EH (cell line): ENCODE data around the gene TLR9.
"Not testable (repeated sequence)": the region's sequence is repeated elsewhere in the genome, so short reads cannot be mapped to it uniquely, and the experiment has no call there.

ENCODE experiments used
- DNase-seq: peaks from one replicate; pipeline ENCODE4 v3.0.0-alpha.2; 2015; ENCODE audit warnings: low read depth

Gene TLR9

DNA sequence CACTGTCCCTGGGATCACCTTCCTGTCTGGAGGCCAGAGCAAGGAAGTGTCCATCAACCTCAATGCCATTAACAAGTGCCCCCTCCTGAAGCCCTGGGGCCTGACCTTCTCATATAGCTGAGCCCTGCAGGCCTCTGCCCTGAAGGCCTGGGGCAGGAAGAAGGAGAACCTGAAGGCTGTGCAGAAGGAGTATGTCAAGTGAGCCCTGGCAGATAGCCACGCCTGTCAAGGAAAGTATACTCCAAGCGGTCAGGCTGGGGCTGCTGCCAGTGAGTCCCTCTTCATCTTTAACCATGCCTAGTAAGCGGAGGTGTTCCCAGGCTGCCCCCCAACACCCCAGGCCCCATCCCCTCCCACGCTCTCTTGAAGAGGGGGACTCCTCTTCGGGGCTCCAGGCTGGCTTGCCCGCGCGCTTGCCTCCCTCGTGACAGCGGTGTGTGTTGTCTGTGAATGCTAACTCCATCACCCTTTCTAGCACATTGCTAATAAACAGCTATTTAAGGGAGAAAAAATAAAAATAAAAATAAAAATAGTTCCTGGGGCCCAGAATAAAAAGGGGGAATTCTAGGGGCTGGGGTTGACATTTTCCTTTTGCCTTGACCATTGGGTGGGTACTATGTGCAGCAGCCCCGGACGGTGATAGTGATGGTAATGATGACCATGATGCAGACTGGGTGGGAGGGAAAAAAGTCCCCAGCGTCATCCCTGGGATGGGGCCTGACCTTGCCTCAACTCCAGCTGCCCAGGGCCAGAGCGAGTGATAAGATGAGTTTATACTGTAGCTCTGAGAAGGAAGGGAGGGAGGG is 30.8 kb downstream of the TLR9 start:
- no peak for DNase-seq

DNA sequence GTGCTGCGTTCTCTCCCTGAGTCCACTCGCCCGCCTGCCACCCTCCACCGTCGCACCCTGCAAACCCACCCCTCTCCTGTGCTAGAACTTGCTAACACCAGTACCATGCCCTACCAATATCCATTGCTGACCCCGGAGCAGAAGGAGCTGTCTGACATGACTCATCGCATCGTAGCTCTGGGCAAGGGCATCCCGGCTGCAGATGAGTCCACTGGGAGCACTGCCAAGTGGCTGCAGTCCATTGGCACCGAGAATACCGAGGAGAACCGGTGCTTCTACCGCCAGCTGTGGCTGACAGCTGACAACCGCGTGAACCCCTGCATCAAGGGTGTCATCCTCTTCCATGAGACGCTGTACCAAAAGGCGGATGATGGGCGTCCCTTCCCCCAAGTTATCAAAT is 32.4 kb downstream of the TLR9 start:
- DNase-seq = peak; percentile 67

DNA sequence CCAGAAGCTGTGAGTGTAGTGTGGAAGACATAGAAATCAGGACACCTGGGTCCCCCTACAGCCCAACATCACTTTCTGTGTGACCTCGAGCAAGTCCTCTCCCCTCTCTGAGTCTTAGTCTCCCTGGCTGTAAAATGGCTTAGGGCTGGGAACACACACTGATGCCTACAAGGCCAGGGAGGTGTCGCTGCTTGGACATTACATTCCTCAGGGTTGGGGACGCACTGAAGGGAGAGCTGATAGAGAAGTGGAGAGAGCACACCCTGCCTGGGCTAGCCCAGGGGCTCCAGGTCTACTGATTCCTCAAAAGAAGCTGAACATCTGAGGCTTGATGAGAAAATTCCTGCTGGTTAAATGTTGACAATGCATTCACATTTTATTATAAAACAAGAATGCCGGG is 33.8 kb downstream of the TLR9 start:
- no peak for DNase-seq

DNA sequence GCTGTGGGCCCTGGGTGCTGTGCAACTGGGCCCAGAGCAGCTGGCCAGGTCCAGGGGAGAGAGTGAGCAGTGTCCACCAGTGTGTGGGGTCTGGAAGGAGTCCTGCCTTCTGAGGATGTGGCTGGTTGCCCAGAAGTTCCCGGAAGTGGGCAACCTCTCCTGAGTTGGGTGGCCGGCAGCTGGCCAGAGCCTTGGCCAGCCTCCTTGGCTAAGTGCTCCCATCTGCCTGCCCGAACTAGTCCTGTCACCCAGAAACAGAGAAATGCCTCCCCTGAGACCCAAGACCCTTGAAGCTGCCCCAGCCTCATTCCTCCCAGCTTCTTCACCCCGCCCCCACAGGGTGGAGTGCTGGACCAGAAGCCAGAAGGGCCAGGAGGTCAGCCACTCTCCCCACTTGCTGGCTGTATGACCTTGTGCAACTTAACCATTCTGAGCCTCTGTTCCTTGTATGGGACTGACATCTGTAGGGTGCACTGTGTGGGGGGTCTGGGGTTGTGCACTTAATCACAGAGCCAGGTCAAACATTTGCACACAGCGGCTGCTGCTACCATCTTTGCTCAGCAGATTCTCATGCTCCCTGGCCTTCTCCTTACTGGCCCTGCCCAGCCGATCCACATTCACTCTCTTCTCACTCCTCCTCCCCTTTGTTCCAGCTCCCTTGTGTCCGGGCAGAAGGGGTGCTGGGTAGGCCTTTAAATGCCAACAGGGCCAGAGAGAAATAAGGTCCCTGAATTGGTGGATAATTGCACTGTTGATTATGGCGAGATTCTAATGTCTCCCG is 35.0 kb downstream of the TLR9 start:
- DNase-seq = peak; percentile 69

DNA sequence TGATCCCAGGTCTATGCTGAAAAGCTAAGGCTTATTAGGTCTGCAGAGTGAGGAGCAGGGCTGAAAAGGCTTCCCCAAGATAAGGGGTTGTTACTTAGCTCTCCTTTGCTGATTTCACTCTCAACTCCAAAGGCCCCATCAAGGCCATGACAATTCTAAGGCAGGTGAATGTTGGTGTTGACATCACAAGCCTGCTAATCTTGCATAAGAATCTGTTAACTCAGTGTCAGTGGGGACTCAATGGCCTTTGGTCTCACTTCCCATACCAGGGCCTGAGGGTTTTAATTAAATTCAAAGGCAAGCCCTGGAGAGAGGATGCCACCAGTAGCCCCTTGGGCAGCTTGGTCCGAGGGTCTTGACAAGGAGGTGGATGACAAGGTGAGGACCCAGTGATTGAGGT is 36.9 kb downstream of the TLR9 start:
- DNase-seq = no peak

DNA sequence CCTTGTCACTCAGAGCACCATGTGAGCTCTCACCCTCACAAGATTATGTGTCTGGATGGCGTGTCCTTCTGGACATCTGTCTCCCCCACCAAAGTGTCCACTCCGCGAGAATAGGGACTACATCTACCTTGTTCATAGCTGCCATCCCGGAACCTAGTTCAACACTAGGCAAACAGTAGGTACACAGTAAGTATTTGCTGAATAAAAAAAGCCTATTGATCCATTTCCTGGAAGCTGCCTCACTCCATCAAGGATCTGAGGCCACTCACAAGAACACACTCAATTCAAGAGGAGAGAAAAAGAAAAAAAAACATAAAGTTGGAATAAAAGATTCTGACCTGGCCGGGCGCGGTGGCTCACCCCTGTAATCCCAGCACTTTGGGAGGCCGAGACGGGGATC is 38.7 kb downstream of the TLR9 start:
- no peak for DNase-seq

DNA sequence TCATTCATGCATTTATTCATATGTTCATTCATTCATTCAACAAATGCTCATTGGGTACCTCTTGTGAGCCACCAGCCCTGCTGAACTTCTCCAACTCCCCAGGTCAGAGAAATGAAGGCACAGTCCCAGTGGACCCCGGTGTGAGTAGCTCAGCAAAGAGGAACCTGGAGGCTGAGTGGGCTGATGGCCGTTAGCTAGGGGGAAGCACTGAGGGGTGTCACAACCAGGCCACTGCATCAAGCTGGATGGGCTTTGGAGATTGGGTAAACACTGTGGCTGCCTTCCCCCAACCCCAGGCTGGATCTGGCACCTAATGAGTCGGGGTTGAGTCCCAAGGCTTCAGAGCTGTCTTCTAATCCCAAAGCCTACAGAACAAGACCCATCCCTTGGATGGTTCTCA is 39.6 kb downstream of the TLR9 start:
- no peak for DNase-seq

DNA sequence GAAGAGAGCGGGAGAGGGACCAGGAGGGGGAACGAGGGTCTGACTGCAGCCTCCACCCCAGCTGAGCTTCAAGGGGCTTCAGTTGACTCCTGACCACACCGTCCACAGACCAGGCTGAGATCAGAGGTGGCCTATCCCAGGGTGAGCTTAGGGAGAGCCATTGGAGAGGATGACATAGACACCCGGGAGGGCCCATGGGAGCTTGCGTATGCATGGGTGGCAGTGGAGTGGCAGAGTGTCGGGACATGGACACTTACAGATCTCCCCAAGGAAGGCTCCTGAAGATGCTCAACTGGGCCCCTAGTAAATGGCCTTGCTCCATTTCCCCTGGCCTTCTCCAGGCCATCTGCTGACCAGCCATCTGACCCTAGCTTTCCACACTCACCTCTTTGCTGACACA is 40.1 kb downstream of the TLR9 start:
- DNase-seq = no peak

DNA sequence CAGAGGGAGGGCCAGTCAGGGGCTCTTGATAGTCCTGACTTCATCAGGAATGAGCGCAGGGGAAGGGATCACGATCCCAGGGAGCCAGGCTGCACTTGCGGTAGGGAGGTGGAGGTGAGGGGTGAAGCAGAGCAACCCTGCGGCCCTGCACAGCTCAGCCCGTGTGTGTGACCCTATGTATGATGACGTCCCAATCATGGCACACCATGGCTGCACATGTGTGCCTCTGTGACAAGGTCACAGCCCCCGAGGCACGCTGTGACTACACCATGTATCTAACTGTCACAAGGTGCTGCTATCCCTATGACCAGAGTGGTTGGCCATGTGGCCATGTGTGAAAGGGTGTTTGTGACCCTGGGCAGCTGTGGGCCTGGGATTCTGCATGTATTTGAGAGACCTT is 40.8 kb downstream of the TLR9 start:
- no peak for DNase-seq

DNA sequence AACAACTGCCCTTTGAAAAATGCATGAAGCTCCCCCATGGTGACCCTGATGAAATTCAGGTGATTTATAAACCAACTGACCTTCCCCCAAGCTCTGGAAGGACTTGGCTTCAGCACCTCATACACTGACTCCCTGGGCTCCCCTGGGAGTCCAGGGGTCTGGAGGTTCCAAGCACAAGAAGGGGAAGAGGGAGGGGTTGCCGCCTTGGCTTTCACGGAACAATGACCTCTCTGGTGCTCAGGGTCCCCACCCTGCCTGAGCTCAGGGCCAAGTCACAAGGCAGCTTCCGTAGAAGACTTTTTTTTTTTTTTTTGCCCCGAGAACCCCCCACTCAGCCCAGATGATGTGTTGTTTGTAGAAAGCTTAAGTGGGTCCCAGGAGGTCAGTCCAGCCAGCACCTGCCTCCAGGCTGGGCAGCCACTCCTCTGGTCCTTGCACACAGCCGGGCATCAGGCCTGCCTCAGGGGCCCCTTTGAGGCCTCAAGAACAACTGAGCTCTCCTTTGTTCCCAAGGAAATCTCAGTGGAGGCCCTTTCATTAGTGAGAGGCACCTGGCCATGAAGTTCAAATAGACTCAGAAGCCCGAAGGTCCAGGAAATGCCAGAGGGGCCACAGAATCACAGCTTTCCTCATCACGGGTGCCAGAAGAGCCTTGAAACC is 41.5 kb downstream of the TLR9 start:
- no peak for DNase-seq

DNA sequence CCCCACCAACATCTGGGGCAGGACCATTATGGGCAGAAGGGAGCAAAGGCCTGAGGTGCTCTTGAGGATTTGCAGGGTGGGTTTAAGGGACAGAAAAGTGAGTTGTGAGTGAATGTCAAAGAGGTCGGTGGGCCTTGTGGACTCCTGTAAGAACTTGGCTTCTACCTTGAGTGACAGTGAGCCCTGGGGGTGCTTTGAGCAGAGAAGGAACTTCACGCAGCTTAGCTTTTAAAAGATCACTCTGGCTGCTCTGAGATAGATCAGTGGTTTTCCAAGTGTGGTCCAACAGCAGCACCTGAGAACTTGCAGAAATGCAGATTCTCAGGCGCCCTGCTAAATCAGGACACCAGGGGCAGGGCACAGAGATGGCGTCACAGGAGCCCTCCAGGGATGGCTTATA is 42.8 kb downstream of the TLR9 start:
- DNase-seq = no peak

DNA sequence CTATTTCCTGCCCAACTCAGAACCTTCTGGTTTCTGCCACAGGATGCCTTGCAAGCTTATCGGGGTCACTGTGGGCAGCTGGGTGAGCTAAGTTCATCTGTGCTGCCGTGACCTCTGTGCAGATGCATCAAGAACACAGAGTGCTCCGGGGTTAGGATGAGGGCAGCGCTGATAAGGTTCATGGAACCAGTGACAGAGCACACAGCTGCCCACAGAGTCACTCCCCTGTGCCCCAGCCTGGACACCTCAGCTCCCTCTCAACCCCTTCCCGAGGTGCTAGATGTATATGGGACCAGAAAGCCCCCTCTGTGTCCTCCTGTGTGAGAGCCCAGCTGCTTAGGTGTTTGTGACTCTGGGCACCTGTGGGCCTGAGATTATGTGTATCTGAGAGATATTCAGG is 43.2 kb downstream of the TLR9 start:
- DNase-seq = no peak

DNA sequence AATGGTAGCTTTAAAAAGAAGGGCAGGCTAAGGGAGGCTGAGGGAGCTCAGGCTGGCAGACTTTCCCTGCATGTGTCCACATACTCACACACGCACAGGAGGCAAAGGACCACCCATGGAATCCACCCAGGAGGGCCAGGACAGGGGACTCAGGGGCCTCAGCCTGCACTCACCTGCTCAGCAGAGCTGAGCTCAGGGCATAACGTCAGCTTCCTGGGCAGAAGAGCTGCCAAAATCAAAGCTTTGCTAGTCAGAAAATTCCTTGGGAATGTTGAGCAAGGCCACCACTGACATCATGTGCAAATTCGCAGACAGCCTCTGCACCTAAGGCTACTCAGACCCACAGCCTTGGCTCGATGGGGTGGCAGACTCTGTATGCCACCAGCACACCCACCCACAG is 43.9 kb downstream of the TLR9 start:
- peak; percentile 58 for DNase-seq

DNA sequence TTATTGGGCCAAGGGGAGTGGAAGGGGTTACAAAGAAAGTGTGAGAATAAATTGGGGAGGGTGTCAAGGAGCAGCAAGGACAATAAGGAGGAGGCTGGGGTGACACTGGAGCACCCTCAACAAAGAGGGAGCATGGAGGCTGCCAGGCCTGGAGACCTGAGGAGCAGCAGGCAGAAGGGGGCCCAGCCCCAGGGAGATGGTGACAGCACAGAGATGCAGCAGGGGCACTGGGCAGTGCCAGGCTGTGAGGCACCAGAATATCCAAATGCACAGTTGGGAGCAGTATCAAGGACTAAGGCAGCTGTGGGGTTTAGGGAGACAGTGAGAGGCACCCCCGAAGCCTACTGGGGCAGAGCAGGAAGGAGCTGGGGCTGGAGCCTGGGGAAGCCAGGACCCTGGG is 46.9 kb downstream of the TLR9 start:
- no peak for DNase-seq

DNA sequence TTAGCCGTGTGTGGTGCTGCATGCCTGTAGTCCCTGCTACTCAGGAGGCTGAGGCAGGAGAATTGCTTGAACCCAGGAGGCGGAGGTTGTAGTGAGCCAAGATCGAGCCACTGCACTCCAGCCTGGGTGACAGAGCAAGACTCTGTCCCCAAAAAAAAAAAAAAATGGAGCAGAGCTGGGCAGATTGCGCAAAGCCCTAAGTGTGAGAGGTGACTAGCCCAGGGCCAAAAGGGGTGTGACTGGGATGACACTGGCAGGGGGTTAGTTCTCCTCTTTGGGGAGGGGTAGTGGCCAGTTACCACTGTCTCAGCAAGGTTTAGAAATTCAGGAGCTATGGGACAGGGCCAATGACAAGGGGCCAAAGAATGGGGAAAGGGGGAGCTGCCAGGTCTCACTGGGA is 47.3 kb downstream of the TLR9 start:
- not testable (repeated sequence) for DNase-seq

DNA sequence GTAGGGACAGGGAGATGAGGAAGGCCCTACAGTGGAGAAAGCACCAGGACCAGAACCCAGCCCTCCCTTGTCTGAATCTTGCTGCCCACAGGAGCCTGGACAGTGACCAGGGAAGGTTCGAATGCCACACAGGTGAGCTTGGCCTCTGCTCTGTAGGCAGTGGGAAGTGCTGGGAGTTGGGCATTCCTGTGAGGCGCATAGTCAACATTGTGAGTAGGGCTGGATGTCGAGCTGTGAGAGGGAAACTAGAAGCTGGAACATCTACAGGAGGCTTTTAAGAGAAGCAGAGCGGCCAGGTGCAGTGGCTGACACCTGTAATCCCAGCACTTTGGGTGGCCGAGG is 47.8 kb downstream of the TLR9 start:
- DNase-seq = no peak

DNA sequence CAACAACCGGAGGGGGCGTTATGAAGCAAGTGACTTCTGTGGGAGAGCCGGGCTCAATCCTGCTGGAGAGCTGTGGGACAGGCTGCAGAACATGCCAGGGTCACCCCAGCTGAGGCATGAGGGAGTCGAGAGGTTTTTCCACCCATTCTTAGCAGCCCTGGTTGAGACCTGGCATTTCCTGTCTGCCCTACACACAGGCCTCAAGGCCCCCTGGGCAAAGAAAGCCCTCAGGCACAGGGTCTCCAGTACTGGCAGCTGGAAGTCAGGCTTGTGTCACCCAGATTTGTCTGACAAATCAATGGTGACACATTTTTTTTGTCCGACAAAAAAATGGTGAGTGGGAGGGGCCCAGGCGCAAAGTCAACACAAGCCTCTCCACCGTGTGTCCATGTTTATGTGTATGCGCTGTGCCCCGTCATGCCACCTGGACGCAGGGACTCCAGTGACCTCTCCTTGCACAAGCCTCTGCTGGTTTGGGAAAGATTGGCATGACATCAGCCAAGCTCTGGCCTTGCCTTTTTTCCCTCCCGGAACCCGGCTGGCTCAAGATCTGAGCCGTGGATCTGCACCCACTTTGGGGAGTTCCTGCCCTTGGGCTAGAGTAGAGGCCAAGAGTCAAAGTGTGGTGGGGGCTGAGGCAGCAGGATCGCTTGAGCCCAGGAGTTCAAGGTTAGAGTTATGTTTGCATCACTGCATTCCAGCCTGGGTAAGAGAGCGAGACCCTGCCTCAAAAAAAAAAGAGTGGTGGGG is 48.3 kb downstream of the TLR9 start:
- DNase-seq = no peak

DNA sequence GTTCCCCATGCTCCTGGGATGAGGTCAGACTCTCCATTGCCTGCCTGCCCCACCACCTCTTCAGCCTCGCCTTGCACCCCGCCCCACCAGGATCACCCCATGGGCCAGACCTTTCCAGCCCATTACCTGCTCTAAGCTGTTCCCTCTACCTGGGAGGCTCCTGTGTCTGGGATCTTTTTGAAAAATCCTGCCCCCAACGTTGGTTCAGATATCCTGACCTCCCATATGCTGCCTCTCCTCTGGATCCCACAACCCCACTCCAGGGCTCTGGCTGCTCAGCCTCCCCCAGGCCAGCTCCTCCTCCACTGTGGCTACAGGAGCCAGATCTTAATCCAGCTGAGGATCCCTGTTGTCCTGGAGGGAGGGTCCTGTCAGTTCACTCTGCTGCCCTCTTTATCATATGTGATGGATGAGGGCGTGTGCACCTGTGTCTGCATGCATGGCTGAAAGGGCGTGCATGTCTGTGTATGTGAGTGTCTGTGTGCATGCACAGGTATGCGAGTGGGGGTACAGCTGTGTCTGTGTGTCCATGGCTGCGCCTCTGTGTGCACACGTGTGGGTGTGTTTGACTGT is 49.2 kb downstream of the TLR9 start:
- DNase-seq = no peak

DNA sequence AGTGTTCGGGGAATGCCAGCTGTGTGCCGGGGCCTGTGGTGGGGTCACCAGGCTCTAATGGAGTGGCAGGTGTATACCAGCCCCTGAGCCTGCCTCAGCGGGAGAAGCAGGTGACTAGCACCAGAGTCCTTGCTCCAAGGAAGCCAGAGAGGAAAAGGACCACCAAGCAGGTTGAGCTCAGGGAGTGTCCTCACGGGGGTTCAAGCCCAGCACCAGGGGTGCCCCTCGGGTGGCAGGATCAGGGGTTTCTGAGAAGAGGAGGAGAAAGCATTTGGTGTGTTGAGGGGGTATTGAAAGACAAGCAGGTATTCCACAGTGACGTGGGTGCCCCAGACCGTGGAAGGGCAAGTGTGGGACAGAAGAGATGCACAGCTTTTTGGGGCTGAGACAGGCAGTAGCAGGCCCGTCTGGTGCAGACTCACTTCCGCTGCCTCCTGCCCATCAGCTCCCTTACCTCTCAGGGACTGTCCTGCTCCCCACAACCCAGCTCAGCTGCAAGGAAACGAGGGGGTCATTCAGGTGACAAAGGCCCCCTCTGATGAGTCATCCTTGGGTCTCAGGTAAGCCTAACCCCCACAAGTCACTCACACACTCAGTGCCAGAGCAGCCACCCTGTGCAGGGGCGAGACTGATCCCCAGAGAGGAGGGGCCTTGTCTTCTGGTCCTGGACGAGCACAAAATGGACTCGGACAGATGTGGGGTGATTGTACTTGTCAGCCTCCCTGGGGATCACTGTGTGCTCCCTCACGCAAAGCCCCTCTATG is 49.8 kb downstream of the TLR9 start:
- no peak for DNase-seq

DNA sequence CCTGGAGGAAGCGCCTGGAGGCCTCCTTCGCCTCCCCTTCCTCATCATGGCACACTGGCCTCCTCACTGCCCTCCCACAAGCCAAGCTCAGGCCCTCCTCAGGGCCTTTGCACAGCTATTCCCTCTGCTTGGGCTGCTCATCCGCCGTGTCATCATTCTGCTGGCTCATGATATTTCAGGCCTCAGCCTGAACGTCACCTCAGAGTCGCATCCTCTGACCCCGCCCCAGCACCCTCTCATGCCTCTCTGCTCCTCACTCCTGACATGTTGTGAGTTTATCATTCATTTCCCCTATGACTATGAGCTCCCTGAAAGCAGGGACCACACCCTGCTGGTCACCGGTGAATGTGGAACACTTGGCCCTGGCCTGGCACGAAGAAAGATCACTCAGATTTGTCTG is 50.5 kb downstream of the TLR9 start:
- DNase-seq = no peak

DNA sequence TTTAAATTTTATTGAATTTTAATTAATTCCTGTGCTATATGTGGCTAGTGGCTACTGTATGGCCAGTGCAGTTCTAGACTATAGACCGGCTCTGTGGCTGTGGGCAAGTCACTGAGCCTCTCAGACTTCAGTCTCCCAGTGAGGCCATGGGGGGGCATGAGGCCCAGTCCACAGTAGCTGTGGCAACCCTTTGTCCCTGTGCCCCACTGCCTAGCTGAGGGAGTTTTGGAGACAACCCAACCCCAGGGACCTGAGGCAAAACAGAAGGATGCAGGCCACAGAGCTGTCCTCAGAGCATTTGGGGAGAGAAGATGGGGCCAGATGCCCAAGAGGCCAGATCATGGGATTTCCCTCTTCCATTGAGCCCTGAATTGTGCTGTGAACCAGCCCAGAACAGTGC is 52.3 kb downstream of the TLR9 start:
- no peak for DNase-seq
